Measurements from ENCODE around the gene ATP2C1. TPM values are rescaled to one million over a fixed set of nuclear protein-coding genes. Genes with fewer than 3 reads are reported as not detected.

ATP2C1 gene
- total RNA-seq, 1 donor from 2014 or later, result 59.3 TPM

GRCh38 chr3:130903412-130903908 is 9.6 kb downstream of the ATP2C1 start:
- H3K9me3 Mint-ChIP-seq, result no peaks in the 10 kb centered on the region
- DNase-seq (no peak), ATAC-seq (ENCODE audit: low read depth) (no peak)
- no peak overlapping the region for H3K4me3 Mint-ChIP-seq
- no peak overlapping the region for H3K27ac Mint-ChIP-seq
- ChIA-PET CTCF (no interaction called here), POLR2A (no interaction called here)
- TF ChIP-seq CTCF (IDR thresholded peaks at IDR 0.05), result no peak
- H3K4me1 Mint-ChIP-seq, result peaks cover 71% of the 10 kb centered on the region
- intact Hi-C loops (cut with micrococcal nuclease), result no loop called here
- H3K36me3 Mint-ChIP-seq (ENCODE audit: low read depth), result no peaks in the 10 kb centered on the region
- no peaks in the 10 kb centered on the region for H3K27me3 Mint-ChIP-seq

- POLR2A ChIA-PET, result no interaction called here
- no peak for ATAC-seq (ENCODE audit: low read depth)
These were observed 10.6 kb downstream of the ATP2C1 start for GRCh38 chr3:130904491-130904890.

GRCh38 chr3:130905551-130905950 is 11.7 kb downstream of the ATP2C1 start:
- no peak overlapping the region for H3K4me3 Mint-ChIP-seq
- ATAC-seq (ENCODE audit: low read depth) (no peak), DNase-seq (no peak)
- H3K27ac Mint-ChIP-seq, result no peak overlapping the region
- ChIA-PET POLR2A (interaction anchor here (0.7 to 1.1 kb wide), 2 partner anchors 12 to 13 kb away, joined by 3 read pairs; partner anchors contain the start of gene ATP2C1), CTCF (interaction anchor here (1.9 kb wide), 1 partner anchor 11 kb away, joined by 9 read pairs; the partner anchor contains the start of gene ATP2C1)
- TF ChIP-seq CTCF (IDR thresholded peaks at IDR 0.05), result no peak
- H3K4me1 Mint-ChIP-seq, result peaks cover 59% of the 10 kb centered on the region
- intact Hi-C loops (cut with micrococcal nuclease), result loop anchor here (2.0 kb wide), 1 partner anchor 19 kb away; no protein-coding TSS in a partner anchor
- H3K36me3 Mint-ChIP-seq (ENCODE audit: low read depth), result no peaks in the 10 kb centered on the region
- H3K27me3 Mint-ChIP-seq, result no peaks in the 10 kb centered on the region
- no peaks in the 10 kb centered on the region for H3K9me3 Mint-ChIP-seq

More at GRCh38 chr3:130904491-130904890, 10.6 kb downstream of the ATP2C1 start:
- CTCF ChIA-PET, result interaction anchor here (1.9 kb wide), 1 partner anchor 10 kb away, joined by 9 read pairs; the partner anchor contains the start of gene ATP2C1
- no peak for TF ChIP-seq CTCF (IDR thresholded peaks at IDR 0.05)
- DNase-seq, result no peak
- no peaks in the 10 kb centered on the region for H3K9me3 Mint-ChIP-seq
- intact Hi-C loops (cut with micrococcal nuclease), result loop anchor here (2.0 kb wide), 1 partner anchor 20 kb away; no protein-coding TSS in a partner anchor
- no peaks in the 10 kb centered on the region for H3K27me3 Mint-ChIP-seq
- H3K36me3 Mint-ChIP-seq (ENCODE audit: low read depth), result no peaks in the 10 kb centered on the region
- no peak overlapping the region for H3K27ac Mint-ChIP-seq
- H3K4me1 Mint-ChIP-seq, result peaks cover 66% of the 10 kb centered on the region
- H3K4me3 Mint-ChIP-seq, result no peak overlapping the region

- H3K4me1 Mint-ChIP-seq, result peaks cover 49% of the 10 kb centered on the region
- TF ChIP-seq CTCF (IDR thresholded peaks at IDR 0.05), result no peak
- ATAC-seq (ENCODE audit: low read depth), result no peak
- H3K27ac Mint-ChIP-seq, result no peak overlapping the region
- H3K36me3 Mint-ChIP-seq (ENCODE audit: low read depth), result no peaks in the 10 kb centered on the region
- ChIA-PET POLR2A (no interaction called here), CTCF (interaction anchor here (1.9 kb wide), 1 partner anchor 12 kb away, joined by 9 read pairs; the partner anchor contains the start of gene ATP2C1)
- H3K4me3 Mint-ChIP-seq, result no peak overlapping the region
- no peaks in the 10 kb centered on the region for H3K27me3 Mint-ChIP-seq
- intact Hi-C loops (cut with micrococcal nuclease), result no loop called here
- no peaks in the 10 kb centered on the region for H3K9me3 Mint-ChIP-seq
- DNase-seq, result no peak
These were observed 12.6 kb downstream of the ATP2C1 start for GRCh38 chr3:130906374-130906995.

GRCh38 chr3:130907500-130907899 is 13.6 kb downstream of the ATP2C1 start:
- ChIA-PET CTCF (no interaction called here), POLR2A (no interaction called here)
- H3K36me3 Mint-ChIP-seq (ENCODE audit: low read depth), result no peaks in the 10 kb centered on the region
- no peaks in the 10 kb centered on the region for H3K9me3 Mint-ChIP-seq
- intact Hi-C loops (cut with micrococcal nuclease), result no loop called here
- peaks cover 42% of the 10 kb centered on the region for H3K4me1 Mint-ChIP-seq
- no peak overlapping the region for H3K27ac Mint-ChIP-seq
- no peak for DNase-seq
- no peak for TF ChIP-seq CTCF (IDR thresholded peaks at IDR 0.05)
- no peaks in the 10 kb centered on the region for H3K27me3 Mint-ChIP-seq
- H3K4me3 Mint-ChIP-seq, result no peak overlapping the region
- ATAC-seq (ENCODE audit: low read depth), result no peak

Data from activated B cell treated with CpG ODN at 0.5 μM for 24 hours (primary cell).